Kidney epithelial cell (primary cell): ENCODE results near the gene GAS6. TPM values are rescaled to one million over a fixed set of nuclear protein-coding genes. Genes with fewer than 3 reads are reported as not detected.

Experiments used
- DNase-seq: peaks from one replicate; pipeline ENCODE4 v3.0.0-alpha.2; 2010; ENCODE audit warnings: low read depth
- H3K27me3 ChIP-seq: 2 replicates; pipeline ENCODE4 v1.6.0; 2011; ENCODE audit warnings: low read length; ENCODE audit not compliant: control insufficient read depth, insufficient read depth
- H3K36me3 ChIP-seq: 2 replicates; pipeline ENCODE4 v1.5.1; 2011; ENCODE audit warnings: low read length; ENCODE audit not compliant: control insufficient read depth, insufficient read depth
- H3K4me3 ChIP-seq: 2 replicates; pipeline ENCODE4 v1.5.1; 2011; ENCODE audit warnings: low read depth, mild to moderate bottlenecking, control low read depth, low read length
- CTCF ChIP-seq: IDR thresholded peaks from 2 replicates; pipeline ENCODE4 v1.5.1; 2011; ENCODE audit warnings: mild to moderate bottlenecking, moderate library complexity, low read length, control low read depth, inconsistent platforms; ENCODE audit not compliant: insufficient read depth, poor library complexity, severe bottlenecking
- total RNA-seq: library from RNA; depleted of rRNA; stranded (reverse); fragments of >200 nt; gene quantifications from 2 replicates; pipeline ENCODE4 v1.2.3, GENCODE V29; 2015

The GAS6 gene
- total RNA-seq, 1 donor from 2014 or later = 99.6 TPM

DNA sequence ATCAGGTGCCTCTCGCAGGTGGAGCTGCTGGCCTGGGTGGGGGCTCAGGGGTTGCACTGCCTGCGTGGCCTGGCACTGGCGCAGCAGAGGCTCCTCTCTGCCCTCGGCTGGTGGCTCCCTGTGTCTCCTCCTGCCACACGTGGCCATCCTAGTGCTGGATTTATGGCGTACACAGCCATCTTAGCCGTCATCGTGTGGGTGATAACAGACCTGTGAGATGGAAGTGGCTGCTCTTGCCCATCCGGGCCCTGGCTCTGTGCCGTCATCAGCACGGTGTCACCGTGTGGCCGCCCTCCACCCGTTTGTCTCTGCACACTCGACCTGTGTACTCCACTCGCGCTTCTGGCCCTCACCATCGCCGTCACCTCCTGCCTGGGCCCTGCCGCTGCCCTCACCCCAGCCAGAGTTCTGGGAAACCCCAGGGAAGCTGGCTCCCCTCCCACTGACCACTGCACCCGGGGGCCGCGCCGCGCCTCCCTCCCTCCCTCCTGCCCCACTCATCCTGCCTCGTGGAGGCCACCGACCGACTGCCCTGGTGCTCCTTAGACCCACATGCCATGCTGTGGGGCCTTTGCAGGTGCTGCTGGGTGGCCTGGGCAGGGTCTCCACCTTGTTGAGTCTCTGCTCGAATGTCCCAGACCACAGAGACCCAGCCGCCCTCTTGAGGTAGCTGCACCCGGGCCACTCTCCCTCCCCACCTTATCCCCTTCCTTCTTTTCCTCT, 75.3 kb downstream of the GAS6 start:
- Histone ChIP-seq H3K27me3 (peaks cover 9% of the 10 kb centered on the region), H3K4me3 (no peak overlapping the region), H3K36me3 (no peaks in the 10 kb centered on the region)
- no peak for TF ChIP-seq CTCF
- no peak for DNase-seq

DNA sequence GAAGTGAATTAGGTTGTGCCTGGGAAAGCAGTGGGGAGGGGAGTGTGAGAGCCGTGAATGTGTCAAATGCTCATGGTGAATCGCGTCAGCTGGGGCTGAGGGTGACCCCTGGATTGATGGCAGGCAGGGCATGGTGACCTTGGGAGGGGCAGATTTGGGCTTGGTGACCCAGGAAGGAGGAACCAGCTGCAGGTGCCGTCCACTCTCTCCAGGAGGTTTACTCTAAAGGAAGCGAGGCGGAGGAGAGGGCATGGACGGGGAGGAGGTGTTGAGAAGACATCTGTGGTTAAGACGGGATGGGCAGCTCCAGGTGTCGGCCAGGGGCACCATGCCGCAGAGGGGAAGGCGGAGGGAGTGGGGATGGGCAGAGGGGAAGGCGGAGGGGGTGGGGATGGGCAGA, 76.2 kb downstream of the GAS6 start:
- no peak for TF ChIP-seq CTCF
- H3K36me3 ChIP-seq = no peaks in the 10 kb centered on the region
- H3K27me3 ChIP-seq = peaks cover 4% of the 10 kb centered on the region
- H3K4me3 ChIP-seq = no peak overlapping the region
- no peak for DNase-seq

- no peak overlapping the region for H3K4me3 ChIP-seq
- H3K27me3 ChIP-seq = peaks cover 4% of the 10 kb centered on the region
- DNase-seq = no peak
- TF ChIP-seq CTCF = no peak
- no peaks in the 10 kb centered on the region for H3K36me3 ChIP-seq
Observed at GRCh38 chr13:113786262-113786841, 77.5 kb downstream of the GAS6 start.

DNA sequence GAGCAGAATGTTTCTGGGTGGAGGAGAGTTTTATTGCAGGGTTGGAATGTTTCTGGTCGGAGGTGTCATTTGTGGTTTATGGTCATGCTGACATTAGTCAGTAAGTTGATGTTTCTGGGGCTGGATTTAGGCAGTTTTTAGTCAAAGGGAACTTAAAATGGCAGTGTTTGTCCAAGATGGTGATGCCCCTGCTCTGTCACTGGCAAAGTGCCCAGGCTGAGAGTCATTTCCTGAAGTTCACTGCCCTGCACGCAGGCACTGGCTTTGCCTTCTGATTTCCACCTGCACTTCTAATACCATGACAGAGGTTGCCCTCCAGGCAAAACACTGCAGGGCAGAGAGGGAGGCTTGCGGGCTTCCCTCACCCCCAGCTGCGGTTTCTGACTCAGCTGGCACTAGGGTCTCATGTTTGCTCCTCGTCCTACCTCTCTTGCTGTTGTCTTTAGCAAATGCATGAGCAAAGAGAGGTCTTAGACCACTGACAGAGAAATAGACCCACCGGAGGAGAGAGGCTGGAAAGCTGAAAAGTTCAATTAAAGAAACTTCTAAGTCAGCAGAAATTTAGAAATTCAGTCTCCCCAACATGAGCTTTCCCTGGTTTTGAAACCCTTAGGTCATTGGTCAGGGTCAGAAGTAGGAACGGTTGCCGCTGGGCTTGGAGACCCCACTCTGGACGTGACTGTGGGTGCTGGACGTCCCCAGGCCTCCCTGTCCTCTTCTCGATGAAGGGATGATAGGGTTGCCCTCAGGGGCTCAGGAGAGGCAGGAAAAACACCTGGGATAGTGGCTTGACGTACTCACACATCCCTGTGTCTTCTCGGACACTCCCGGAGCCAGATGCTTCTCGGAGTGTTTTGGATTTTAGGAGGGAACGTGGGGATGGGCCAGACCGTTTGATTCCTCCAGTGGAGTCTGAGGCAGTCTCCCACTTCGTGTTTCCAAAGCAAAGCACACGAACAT, 78.5 kb downstream of the GAS6 start:
- DNase-seq = peak; percentile 98
- no peak for TF ChIP-seq CTCF
- Histone ChIP-seq H3K4me3 (no peak overlapping the region), H3K27me3 (peaks cover 4% of the 10 kb centered on the region), H3K36me3 (no peaks in the 10 kb centered on the region)

- Histone ChIP-seq H3K36me3 (no peaks in the 10 kb centered on the region), H3K4me3 (no peak overlapping the region), H3K27me3 (peaks cover 4% of the 10 kb centered on the region)
- no peak for TF ChIP-seq CTCF
- no peak for DNase-seq
Observed at GRCh38 chr13:113784645-113785024, 79.2 kb downstream of the GAS6 start.
